ENCODE data around the gene GLP1R. TPM values are rescaled to one million over a fixed set of nuclear protein-coding genes. Genes with fewer than 3 reads are reported as not detected.

The GLP1R gene
- total RNA-seq, 1 donor from 2014 or later, result not detected

GRCh38 chr6:39072830-39073229 is 24.2 kb downstream of the GLP1R start:
- H3K27me3 ChIP-seq, result no peaks in the 10 kb centered on the region
- no peak overlapping the region for H3K27ac ChIP-seq
- no peak for DNase-seq (ENCODE audit: low spot score in 2 of 2)
- intact Hi-C loops (cut with DNase I), result no loop called here
- no peak overlapping the region for H3K4me3 ChIP-seq
- no peaks in the 10 kb centered on the region for H3K9me3 ChIP-seq
- TF ChIP-seq, protein P1, sequence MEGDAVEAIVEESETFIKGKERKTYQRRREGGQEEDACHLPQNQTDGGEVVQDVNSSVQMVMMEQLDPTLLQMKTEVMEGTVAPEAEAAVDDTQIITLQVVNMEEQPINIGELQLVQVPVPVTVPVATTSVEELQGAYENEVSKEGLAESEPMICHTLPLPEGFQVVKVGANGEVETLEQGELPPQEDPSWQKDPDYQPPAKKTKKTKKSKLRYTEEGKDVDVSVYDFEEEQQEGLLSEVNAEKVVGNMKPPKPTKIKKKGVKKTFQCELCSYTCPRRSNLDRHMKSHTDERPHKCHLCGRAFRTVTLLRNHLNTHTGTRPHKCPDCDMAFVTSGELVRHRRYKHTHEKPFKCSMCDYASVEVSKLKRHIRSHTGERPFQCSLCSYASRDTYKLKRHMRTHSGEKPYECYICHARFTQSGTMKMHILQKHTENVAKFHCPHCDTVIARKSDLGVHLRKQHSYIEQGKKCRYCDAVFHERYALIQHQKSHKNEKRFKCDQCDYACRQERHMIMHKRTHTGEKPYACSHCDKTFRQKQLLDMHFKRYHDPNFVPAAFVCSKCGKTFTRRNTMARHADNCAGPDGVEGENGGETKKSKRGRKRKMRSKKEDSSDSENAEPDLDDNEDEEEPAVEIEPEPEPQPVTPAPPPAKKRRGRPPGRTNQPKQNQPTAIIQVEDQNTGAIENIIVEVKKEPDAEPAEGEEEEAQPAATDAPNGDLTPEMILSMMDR (IDR thresholded peaks at IDR 0.05), result no peak
- H3K4me1 ChIP-seq, result no peaks in the 10 kb centered on the region
- no peaks in the 10 kb centered on the region for H3K36me3 ChIP-seq

DNA sequence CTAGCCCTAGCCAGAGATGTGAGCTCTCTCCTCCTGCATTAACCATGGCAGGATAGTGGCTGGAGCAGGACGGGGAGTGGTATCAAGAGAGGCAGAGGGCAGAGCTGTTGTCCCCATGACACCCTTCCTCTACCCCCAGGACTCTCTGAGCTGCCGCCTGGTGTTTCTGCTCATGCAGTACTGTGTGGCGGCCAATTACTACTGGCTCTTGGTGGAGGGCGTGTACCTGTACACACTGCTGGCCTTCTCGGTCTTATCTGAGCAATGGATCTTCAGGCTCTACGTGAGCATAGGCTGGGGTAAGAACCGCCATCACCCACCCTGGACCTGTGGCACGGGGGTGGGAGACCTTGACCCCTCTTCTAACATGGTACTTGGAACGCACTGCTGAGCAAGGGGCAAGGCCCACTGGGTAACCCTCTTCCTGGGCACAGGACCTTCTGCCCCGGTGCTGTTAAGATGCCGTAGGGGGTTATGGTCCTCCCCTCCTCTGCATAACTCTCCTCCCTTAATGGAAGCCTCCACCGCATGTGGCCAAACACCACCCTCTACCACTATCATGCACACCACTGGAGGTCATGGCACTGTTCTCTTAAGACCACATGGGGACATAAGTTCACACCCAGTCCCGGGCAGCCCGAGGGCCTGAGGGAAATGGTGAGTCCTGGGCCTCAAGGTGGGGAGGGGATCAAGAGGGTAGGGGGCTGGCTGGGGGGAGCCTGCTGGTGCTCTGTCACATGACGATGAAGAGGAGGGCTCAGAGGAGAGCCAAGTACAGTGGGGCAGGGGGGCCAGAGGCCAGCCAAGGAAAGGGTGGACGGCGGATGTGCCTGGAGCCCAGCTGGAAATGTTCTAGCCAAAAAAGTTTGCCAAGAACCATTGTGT is 25.1 kb downstream of the GLP1R start:
- H3K27me3 ChIP-seq, result no peaks in the 10 kb centered on the region
- no peak for DNase-seq (ENCODE audit: low spot score in 2 of 2)
- no peak overlapping the region for H3K27ac ChIP-seq
- TF ChIP-seq, protein P1 (IDR thresholded peaks at IDR 0.05), result no peak
- H3K9me3 ChIP-seq, result no peaks in the 10 kb centered on the region
- intact Hi-C loops (cut with DNase I), result no loop called here
- H3K36me3 ChIP-seq, result no peaks in the 10 kb centered on the region
- no peaks in the 10 kb centered on the region for H3K4me1 ChIP-seq
- H3K4me3 ChIP-seq, result no peak overlapping the region

- TF ChIP-seq, protein P1 (IDR thresholded peaks at IDR 0.05), result no peak
- Histone ChIP-seq H3K36me3 (no peaks in the 10 kb centered on the region), H3K4me3 (no peak overlapping the region), H3K4me1 (no peaks in the 10 kb centered on the region), H3K9me3 (no peaks in the 10 kb centered on the region), H3K27ac (no peak overlapping the region), H3K27me3 (no peaks in the 10 kb centered on the region)
- DNase-seq (ENCODE audit: low spot score in 2 of 2), result no peak
- intact Hi-C loops (cut with DNase I), result no loop called here
Observed at GRCh38 chr6:39074486-39074885, 25.9 kb downstream of the GLP1R start.

DNA sequence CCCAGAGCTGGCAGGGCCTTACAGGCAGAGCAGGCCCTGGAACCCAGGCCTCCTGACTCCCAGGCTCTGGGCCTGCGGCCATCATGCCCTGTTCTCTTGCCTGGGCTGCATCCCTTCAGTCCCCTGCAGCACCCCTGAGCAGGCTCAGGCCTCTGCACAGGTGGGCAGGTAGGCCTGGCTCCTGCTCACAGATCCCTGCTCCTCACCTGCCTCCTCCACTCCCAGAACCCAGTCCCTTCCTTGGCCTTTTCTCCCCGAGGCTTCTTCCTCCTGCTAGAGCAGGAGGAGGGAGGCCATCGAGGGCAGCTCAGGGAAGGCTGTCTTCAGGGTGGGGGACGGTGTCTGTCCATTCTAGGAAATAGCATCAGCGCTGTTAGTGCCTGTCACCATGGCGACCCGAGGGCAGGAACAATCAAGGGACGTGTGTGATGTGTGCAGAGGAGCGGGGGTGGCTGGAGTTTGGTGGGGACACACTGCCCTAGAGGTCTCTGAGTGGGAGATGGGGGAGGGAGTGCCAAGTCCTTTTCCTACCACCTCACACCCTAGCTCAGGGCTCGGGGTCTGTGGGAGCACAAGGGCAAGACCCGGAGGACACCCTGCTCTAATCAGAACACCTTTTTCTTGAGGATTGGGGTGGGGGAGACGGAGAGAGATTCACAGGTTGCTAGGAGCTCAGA is 26.6 kb downstream of the GLP1R start:
- DNase-seq (ENCODE audit: low spot score in 2 of 2), result no peak
- Histone ChIP-seq H3K27ac (no peak overlapping the region), H3K4me1 (no peaks in the 10 kb centered on the region), H3K4me3 (no peak overlapping the region), H3K27me3 (no peaks in the 10 kb centered on the region), H3K36me3 (no peaks in the 10 kb centered on the region), H3K9me3 (no peaks in the 10 kb centered on the region)
- TF ChIP-seq, protein P1 (IDR thresholded peaks at IDR 0.05), result no peak
- intact Hi-C loops (cut with DNase I), result no loop called here

DNA sequence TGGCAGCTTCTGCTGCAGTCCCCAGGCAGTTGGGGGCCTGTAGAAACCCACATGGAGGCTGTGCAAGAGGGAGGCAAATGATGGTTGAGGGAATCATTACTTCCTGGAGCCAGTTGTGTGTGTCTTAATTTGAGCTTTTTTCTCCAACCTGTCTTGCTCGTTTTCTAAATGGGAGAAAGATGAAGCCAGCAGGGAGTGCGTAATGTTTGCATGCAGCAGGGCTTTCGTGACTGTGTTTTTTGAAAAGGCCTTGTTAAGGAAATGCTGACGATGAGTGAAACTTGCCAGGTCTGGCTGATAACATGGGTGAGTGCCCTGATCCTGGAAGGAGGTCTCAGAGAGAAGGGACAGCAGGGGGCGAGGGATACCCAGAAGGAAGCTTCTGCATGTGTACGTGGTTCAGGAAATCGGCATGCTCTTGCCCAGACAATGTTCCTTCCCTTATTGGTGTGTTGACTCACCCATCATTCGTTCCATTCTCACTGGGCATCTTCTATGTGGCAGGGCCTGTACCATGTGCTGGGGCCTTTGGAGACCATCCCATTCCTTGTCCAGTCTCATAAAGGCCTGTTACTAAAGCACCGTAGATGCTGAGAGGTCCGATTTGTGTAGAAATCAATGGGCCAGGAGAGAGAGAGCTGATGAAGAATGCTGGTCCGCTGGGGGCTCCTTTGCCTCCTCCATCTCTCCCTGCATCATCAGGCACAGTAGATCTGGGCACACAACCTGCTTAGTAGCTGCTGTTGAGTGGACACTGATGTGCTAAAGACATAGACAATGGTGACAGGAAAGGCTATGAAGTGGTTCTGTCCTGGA is 27.4 kb downstream of the GLP1R start:
- Histone ChIP-seq H3K27ac (no peak overlapping the region), H3K4me1 (no peaks in the 10 kb centered on the region), H3K27me3 (no peaks in the 10 kb centered on the region), H3K4me3 (no peak overlapping the region), H3K36me3 (no peaks in the 10 kb centered on the region), H3K9me3 (no peaks in the 10 kb centered on the region)
- intact Hi-C loops (cut with DNase I), result no loop called here
- no peak for DNase-seq (ENCODE audit: low spot score in 2 of 2)
- TF ChIP-seq, protein P1 (IDR thresholded peaks at IDR 0.05), result no peak
